ENCODE measurements around the gene KIF4A. TPM values are rescaled to one million over a fixed set of nuclear protein-coding genes. Genes with fewer than 3 reads are reported as not detected.

The KIF4A gene
- total and polyA plus RNA-seq, 2 of the 4 experiments (the other 2 are of a cell fraction), result 10.0 to 19.0 TPM

Small RNAs within 50 kb of the gene (microRNA-seq; reads per million reads assigned to microRNA genes)
- gene RNA5SP507 (ENCODE audit: insufficient read depth, insufficient read length) (not detected), gene RNU4-81P (ENCODE audit: insufficient read depth, insufficient read length) (not detected), gene RNY4P23 (ENCODE audit: insufficient read depth, insufficient read length) (4.1 reads per million)

Small RNAs within 50 kb of the gene (small RNA-seq; reads per million reads assigned to genes)
- 0 to 0.31 (median 0) reads per million in 5 experiments for gene RNA5SP507
- gene RNU4-81P, result 0 reads per million in 5 experiments
- gene RNY4P23, result 0.21 to 19.9 (median 2.4) reads per million in 5 experiments

Other genes starting within 250 kb of the KIF4A start
- gene AWAT2, start 240.2 kb upstream of the KIF4A start, total RNA-seq (2012; rRNA removed), result under 0.01 TPM in 1 of 2 replicates, not detected in the other
- not detected in 2 replicates for gene AWAT2, start 240.2 kb upstream of the KIF4A start, polyA plus RNA-seq (2012; rRNA removed)
- not detected in 2 replicates for gene OTUD6A, start 227.6 kb upstream of the KIF4A start, total RNA-seq (2012; rRNA removed)
- not detected in 2 replicates for gene OTUD6A, start 227.6 kb upstream of the KIF4A start, polyA plus RNA-seq (2012; rRNA removed)
- 75.3 and 87.1 TPM in 2 replicates for gene IGBP1, start 156.7 kb upstream of the KIF4A start, total RNA-seq (2012; rRNA removed)
- 48.2 and 51.8 TPM in 2 replicates for gene IGBP1, start 156.7 kb upstream of the KIF4A start, polyA plus RNA-seq (2012; rRNA removed)
- not detected in 2 replicates for gene DGAT2L6, start 112.6 kb upstream of the KIF4A start, total RNA-seq (2012; rRNA removed)
- not detected in 2 replicates for gene DGAT2L6, start 112.6 kb upstream of the KIF4A start, polyA plus RNA-seq (2012; rRNA removed)
- gene AWAT1, start 55.4 kb upstream of the KIF4A start, total RNA-seq (2012; rRNA removed), result not detected in 2 replicates
- not detected in 2 replicates for gene AWAT1, start 55.4 kb upstream of the KIF4A start, polyA plus RNA-seq (2012; rRNA removed)
- gene P2RY4, start 29.9 kb upstream of the KIF4A start, total RNA-seq (2012; rRNA removed), result not detected in 2 replicates
- gene P2RY4, start 29.9 kb upstream of the KIF4A start, polyA plus RNA-seq (2012; rRNA removed), result 0.14 and 0.20 TPM in 2 replicates
- not detected in 2 replicates for gene ARR3, start 21.8 kb upstream of the KIF4A start, total RNA-seq (2012; rRNA removed)
- not detected in 2 replicates for gene ARR3, start 21.8 kb upstream of the KIF4A start, polyA plus RNA-seq (2012; rRNA removed)
- gene RAB41, start 7.9 kb upstream of the KIF4A start, total RNA-seq (2012; rRNA removed), result not detected in 2 replicates
- gene RAB41, start 7.9 kb upstream of the KIF4A start, polyA plus RNA-seq (2012; rRNA removed), result not detected in 2 replicates
- gene PDZD11, start 177 bp upstream of the KIF4A start, total RNA-seq (2012; rRNA removed), result 66.4 and 84.1 TPM in 2 replicates
- 100 and 105 TPM in 2 replicates for gene PDZD11, start 177 bp upstream of the KIF4A start, polyA plus RNA-seq (2012; rRNA removed)
- gene GDPD2, start 133.2 kb downstream of the KIF4A start, total RNA-seq (2012; rRNA removed), result not detected in 2 replicates
- gene GDPD2, start 133.2 kb downstream of the KIF4A start, polyA plus RNA-seq (2012; rRNA removed), result not detected in 2 replicates
- gene DLG3, start 154.7 kb downstream of the KIF4A start, total RNA-seq (2012; rRNA removed), result 18.9 and 27.1 TPM in 2 replicates
- 11.0 and 14.2 TPM in 2 replicates for gene DLG3, start 154.7 kb downstream of the KIF4A start, polyA plus RNA-seq (2012; rRNA removed)